H1 (cell line): Measurements from ENCODE around the gene SPIRE2. TPM values are rescaled to one million over a fixed set of nuclear protein-coding genes. Genes with fewer than 3 reads are reported as not detected.
"Not testable (repeated sequence)": the region's sequence is repeated elsewhere in the genome, so short reads cannot be mapped to it uniquely, and the experiment has no call there.

Experiments
- CTCF ChIA-PET: fragments of 300-600 bp; sonication (Branson Sonifier 250); formaldehyde crosslinking; loops from one replicate; lab custom pipeline; 2021; ENCODE audit not compliant: partially characterized antibody; lab: Charles Lee
- POLR2A ChIA-PET: fragments of 300-600 bp; sonication (Branson Sonifier 250); formaldehyde crosslinking; loops from one replicate; lab custom pipeline; 2021; ENCODE audit warnings: inconsistent platforms; ENCODE audit not compliant: partially characterized antibody; lab: Charles Lee
- DNase-seq, 2 experiments: peaks; one replicate each; pipeline versions ENCODE4 v3.0.0 to v3.0.0-alpha.2; 2010 to 2022; ENCODE audit warnings: low spot score in 2 of 2, low read depth in 1 of 2, mixed read lengths in 1 of 2
- FAIRE-seq: peaks from 2 replicates; lab custom pipeline; 2011; peaks lifted over from hg19 to GRCh38; lab: Jason Lieb, UNC
- H2AFZ ChIP-seq: 2 replicates; pipeline ENCODE4 v1.8.1; 2012; ENCODE audit warnings: low read length, inconsistent platforms
- H2AK5ac ChIP-seq: 2 replicates; pipeline ENCODE4 v1.6.1; 2013; ENCODE audit warnings: low read depth, low read length
- H2BK120ac ChIP-seq: replicated peaks from 2 replicates; pipeline ENCODE3; 2013; ENCODE audit warnings: low read depth, low read length, inconsistent platforms
- H2BK12ac ChIP-seq: 2 replicates; pipeline ENCODE4 v1.6.1; 2013; ENCODE audit warnings: low read depth, low read length
- H2BK15ac ChIP-seq: 2 replicates; pipeline ENCODE4 v1.6.1; 2013; ENCODE audit warnings: low read length
- H2BK20ac ChIP-seq: 2 replicates; pipeline ENCODE4 v1.6.1; 2013; ENCODE audit warnings: low read length
- H2BK5ac ChIP-seq: 2 replicates; pipeline ENCODE4 v1.6.1; 2013; ENCODE audit warnings: low read depth, low read length
- H3K14ac ChIP-seq: 2 replicates; pipeline ENCODE4 v1.6.1; 2013; ENCODE audit warnings: inconsistent platforms; ENCODE audit not compliant: insufficient read length
- H3K18ac ChIP-seq: 2 replicates; pipeline ENCODE4 v1.6.1; 2013; ENCODE audit warnings: low read length; ENCODE audit errors: extremely low read depth
- H3K23ac ChIP-seq: 2 replicates; pipeline ENCODE4 v1.6.1; 2013; ENCODE audit warnings: inconsistent platforms; ENCODE audit not compliant: insufficient read length
- H3K23me2 ChIP-seq: 2 replicates; pipeline ENCODE4 v1.6.1; 2013; ENCODE audit warnings: low read depth, low read length
- H3K27ac ChIP-seq: 2 replicates; pipeline ENCODE4 v1.6.1; 2011; ENCODE audit warnings: low read depth, low read length, inconsistent platforms
- H3K27me3 ChIP-seq, 4 experiments: replicated peaks in 1 of 4; 1 replicate in 1 of 4; 2 replicates in 3 of 4; pipeline versions ENCODE4 v1.6.1 to v1.8.1; 2011 to 2013; ENCODE audit warnings: low read length in 3 of 4, mild to moderate bottlenecking in 3 of 4, inconsistent platforms in 2 of 4, mixed read lengths in 2 of 4, moderate library complexity in 1 of 4; ENCODE audit not compliant: control insufficient read depth in 3 of 4, insufficient read depth in 3 of 4; ENCODE audit errors: extremely low read depth in 1 of 4
- H3K36me3 ChIP-seq, 4 experiments: 2 replicates each; pipeline versions ENCODE4 v1.6.1 to v1.8.1; 2011 to 2013; ENCODE audit warnings: mild to moderate bottlenecking in 4 of 4, low read length in 3 of 4, moderate library complexity in 2 of 4, control low read depth in 1 of 4, inconsistent platforms in 1 of 4; ENCODE audit not compliant: insufficient read depth in 4 of 4, control insufficient read depth in 2 of 4
- H3K4ac ChIP-seq: replicated peaks from 2 replicates; pipeline ENCODE3; 2013; ENCODE audit warnings: low read length, low read depth, mixed read lengths, inconsistent platforms; ENCODE audit not compliant: insufficient read length
- H3K4me1 ChIP-seq, 4 experiments: replicated peaks in 1 of 4; 1 replicate in 1 of 4; 2 replicates in 3 of 4; pipeline versions ENCODE4 v1.6.1 to v1.8.1; 2011 to 2013; ENCODE audit warnings: low read length in 3 of 4, inconsistent platforms in 2 of 4, mixed read lengths in 1 of 4; ENCODE audit not compliant: insufficient read depth in 4 of 4, control insufficient read depth in 3 of 4
- H3K4me2 ChIP-seq, 2 experiments: 2 replicates each; pipeline versions ENCODE4 v1.6.1 to v1.8.1; 2011 to 2013; ENCODE audit warnings: low read depth in 2 of 2, low read length in 2 of 2, control low read depth in 1 of 2, inconsistent platforms in 1 of 2, mild to moderate bottlenecking in 1 of 2; ENCODE audit not compliant: insufficient read depth in 1 of 2
- H3K4me3 ChIP-seq, 4 experiments: fragments of 200-600, 300-600 bp in 1 of 4; sonication (generic), shearing (Covaris generic), sonication (Bioruptor Twin) in 1 of 4; 2 replicates each; pipeline versions ENCODE4 v1.5.1 to v1.8.1; 2011 to 2016; ENCODE audit warnings: low read length in 4 of 4, low read depth in 3 of 4, control low read depth in 2 of 4, inconsistent platforms in 2 of 4, mild to moderate bottlenecking in 2 of 4, mixed read lengths in 1 of 4, moderate library complexity in 1 of 4; ENCODE audit not compliant: insufficient read depth in 2 of 4; ENCODE audit errors: extremely low read depth in 1 of 4
- H3K56ac ChIP-seq: replicated peaks from 2 replicates; pipeline ENCODE3; 2013; ENCODE audit warnings: low read depth, mild to moderate bottlenecking, mixed read lengths, low read length, inconsistent platforms; ENCODE audit not compliant: insufficient read length
- H3K79me1 ChIP-seq: 2 replicates; pipeline ENCODE4 v1.6.1; 2013; ENCODE audit warnings: low read depth, low read length, control low read depth
- H3K79me2 ChIP-seq, 2 experiments: 2 replicates each; pipeline versions ENCODE4 v1.6.1 to v1.8.1; 2012 to 2013; ENCODE audit warnings: low read length in 2 of 2, mild to moderate bottlenecking in 2 of 2, inconsistent platforms in 1 of 2; ENCODE audit not compliant: insufficient read depth in 2 of 2, control insufficient read depth in 1 of 2
- H3K9ac ChIP-seq, 4 experiments: replicated peaks in 1 of 4; 1 replicate in 1 of 4; 2 replicates in 3 of 4; pipeline versions ENCODE4 v1.6.1 to v1.8.1; 2011 to 2013; ENCODE audit warnings: low read depth in 3 of 4, low read length in 3 of 4, control low read depth in 2 of 4, mild to moderate bottlenecking in 2 of 4, moderate library complexity in 2 of 4, inconsistent platforms in 1 of 4; ENCODE audit errors: extremely low read depth in 1 of 4
- H3K9me3 ChIP-seq, 2 experiments: 2 replicates each; pipeline versions ENCODE4 v1.6.1 to v1.8.1; 2012 to 2013; ENCODE audit warnings: mild to moderate bottlenecking in 2 of 2, moderate library complexity in 2 of 2, control low read depth in 1 of 2, inconsistent platforms in 1 of 2, low read depth in 1 of 2, low read length in 1 of 2, mixed read lengths in 1 of 2; ENCODE audit not compliant: insufficient read depth in 2 of 2
- H4K20me1 ChIP-seq, 2 experiments: replicated peaks in 1 of 2; 2 replicates each; pipeline versions ENCODE3 to v1.8.1; 2011 to 2013; ENCODE audit warnings: inconsistent platforms in 2 of 2, low read length in 2 of 2, mild to moderate bottlenecking in 1 of 2; ENCODE audit not compliant: insufficient read depth in 2 of 2, control insufficient read depth in 1 of 2
- H4K5ac ChIP-seq: 2 replicates; pipeline ENCODE4 v1.6.1; 2013; ENCODE audit warnings: low read length, low read depth, mixed read lengths, inconsistent platforms; ENCODE audit not compliant: insufficient read length
- H4K8ac ChIP-seq: 2 replicates; pipeline ENCODE4 v1.8.0; 2013; ENCODE audit warnings: mild to moderate bottlenecking, moderate library complexity, low read length, inconsistent platforms; ENCODE audit not compliant: insufficient read depth; ENCODE audit errors: extremely low read depth
- H4K91ac ChIP-seq: replicated peaks from 2 replicates; pipeline ENCODE3; 2013; ENCODE audit warnings: low read length, mixed read lengths, inconsistent platforms; ENCODE audit not compliant: insufficient read length
- CTCF ChIP-seq, 3 experiments: IDR thresholded peaks; 1 replicate in 2 of 3; 2 replicates in 1 of 3; pipeline versions ENCODE4 v1.5.1 to v1.6.1; 2011; ENCODE audit warnings: low read length in 3 of 3, mild to moderate bottlenecking in 3 of 3, inconsistent platforms in 2 of 3, low read depth in 1 of 3, moderate library complexity in 1 of 3; ENCODE audit not compliant: insufficient read depth in 1 of 3; ENCODE audit errors: control extremely low read depth in 1 of 3
- RAD21 ChIP-seq, 2 experiments: IDR thresholded peaks in 1 of 2; conservative IDR thresholded peaks in 1 of 2; 2 replicates each; pipeline ENCODE4 v1.6.1; 2011; ENCODE audit warnings: low read depth in 2 of 2, low read length in 2 of 2, improper control_type of control experiment in 1 of 2, inconsistent platforms in 1 of 2, mild to moderate bottlenecking in 1 of 2, moderate library complexity in 1 of 2
- WGBS, 2 experiments: shearing (Covaris generic) in 1 of 2; methylation state at CpG; one replicate each; pipeline versions ENCODE4 v1.1.6 to v1.1.7; 2013 to 2015; ENCODE audit warnings: low lambda C conversion rate in 2 of 2, mixed read lengths in 2 of 2, inconsistent platforms in 1 of 2, low coverage in 1 of 2, missing lambda C conversion rate in 1 of 2; ENCODE audit not compliant: insufficient replicate concordance in 2 of 2, insufficient coverage in 1 of 2, insufficient read length in 1 of 2; ENCODE audit errors: extremely low coverage in 1 of 2, missing lambda C conversion rate in 1 of 2; 5-methylcytosine and 5-hydroxymethylcytosine counted together
- polyA plus RNA-seq, 7 experiments: library from polyadenylated mRNA; depleted of rRNA in 3 of 7; stranded (reverse) in 5 of 7; unstranded in 2 of 7; fragments of >200 nt in 5 of 7; fragments of 200-250 nt in 2 of 7; gene quantifications; 1 replicate in 5 of 7; 2 replicates in 1 of 7; 4 replicates in 1 of 7; pipeline versions ENCODE4 v1.2.1 to v1.2.3, GENCODE V29; 2011 to 2013; ENCODE audit warnings: missing spikeins in 2 of 7, mixed read lengths in 2 of 7
- total RNA-seq: library from RNA; stranded (reverse); fragmentation: NEBNext Ultra II Directional; extraction: Animal tissue kit (Norgen Biotek cat#: 25700); gene quantifications from 2 replicates; pipeline ENCODE4 v1.2.1, GENCODE V29; 2021

SPIRE2 gene
- total and polyA plus RNA-seq, 2 of the 8 experiments (the other 6 are each of a cell fraction or from before 2014, with no cell fraction given): 7.4 to 15.4 TPM

GRCh38 chr16:89793092-89793491, 35.2 kb upstream of the SPIRE2 start:
- peaks cover 0 to 11% of the 10 kb centered on the region in 2 experiments for H4K20me1 ChIP-seq
- H3K56ac ChIP-seq, H3K9me3 ChIP-seq, H4K91ac ChIP-seq, H3K9ac ChIP-seq, H3K4me1 ChIP-seq, H2BK5ac ChIP-seq, H3K18ac ChIP-seq, H2AFZ ChIP-seq, H4K5ac ChIP-seq, H3K27ac ChIP-seq, H2BK15ac ChIP-seq, H2AK5ac ChIP-seq, H3K23ac ChIP-seq, H2BK12ac ChIP-seq, H2BK120ac ChIP-seq, FAIRE-seq, H3K14ac ChIP-seq, H2BK20ac ChIP-seq, H3K4me3 ChIP-seq, H3K79me1 ChIP-seq, H4K8ac ChIP-seq, H3K27me3 ChIP-seq, H3K4me2 ChIP-seq, H3K4ac ChIP-seq, H3K79me2 ChIP-seq, H3K23me2 ChIP-seq: not testable (repeated sequence)
- peak in 1 of 2 experiments; percentile 73 for DNase-seq
- peak; percentile 39 to 43; a peak in 3 of 4 replicates for TF ChIP-seq RAD21 (IDR thresholded peaks at IDR 0.05 in 1 of 2, conservative IDR thresholded peaks at IDR 0.05 in 1 of 2; ENCODE audit: low read depth in 2 of 2, low read length in 2 of 2)
- peak; percentile 43 to 57 (median 47) for TF ChIP-seq CTCF (IDR thresholded peaks at IDR 0.05; ENCODE audit: control extremely low read depth in 1 of 3, insufficient read depth in 1 of 3, low read depth in 1 of 3, low read length in 3 of 3)
- CTCF ChIA-PET: interaction anchor here (0.7 to 6.3 kb wide), 14 partner anchors 10 to 142 kb away, joined by 3 to 44 read pairs (median 6); no protein-coding TSS in a partner anchor
- WGBS, 2 experiments: 82% methylated on average over 12 of the region's 12 CpGs; no CpG with 5 or more reads in 1 of the 2 experiments
- peaks cover 18 to 61% (median 39%) of the 10 kb centered on the region in 4 experiments for H3K36me3 ChIP-seq
- POLR2A ChIA-PET: interaction anchor here (0.6 to 1.5 kb wide), 8 partner anchors 8 to 229 kb away, joined by 3 to 4 read pairs (median 3); no protein-coding TSS in a partner anchor
